EL (cell line): ENCODE data around the gene LDLRAD3.

Experiments used
- DNase-seq: peaks from one replicate; pipeline ENCODE4 v3.0.0-alpha.2; 2016

LDLRAD3 gene

DNA sequence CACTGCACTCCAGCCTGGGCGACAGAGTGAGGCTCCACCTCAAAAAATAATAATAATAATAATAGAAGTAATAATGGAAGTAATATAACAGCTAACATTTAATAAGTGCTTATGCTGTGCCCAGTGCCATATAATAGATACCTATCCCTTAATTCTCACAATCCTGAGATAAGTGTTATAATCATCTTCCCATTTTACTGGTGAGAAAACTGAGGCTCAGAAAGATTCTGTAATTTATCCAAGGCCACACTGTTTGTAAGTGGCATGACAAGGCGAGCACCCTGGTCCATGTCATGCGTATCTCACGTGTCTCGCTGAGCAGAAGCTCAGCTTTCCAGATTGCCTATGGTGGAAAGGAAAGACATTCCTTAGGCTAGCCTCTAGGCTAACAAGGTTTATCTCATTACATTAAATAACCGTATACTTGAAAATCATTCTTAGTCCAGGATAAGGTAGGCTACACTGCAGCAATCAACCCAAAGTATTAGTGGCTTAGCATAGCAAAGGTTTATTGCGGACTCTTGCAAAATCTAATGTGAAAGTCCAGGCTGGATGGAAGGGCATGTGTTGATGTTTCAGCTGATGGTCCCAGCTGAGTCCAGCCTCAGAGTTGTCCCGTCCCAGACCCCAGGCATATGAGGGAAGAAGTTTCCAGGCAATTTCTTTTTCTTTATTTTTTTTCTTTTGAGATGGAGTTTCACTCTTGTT, 15.0 kb upstream of the LDLRAD3 start:
- DNase-seq, result no peak

DNA sequence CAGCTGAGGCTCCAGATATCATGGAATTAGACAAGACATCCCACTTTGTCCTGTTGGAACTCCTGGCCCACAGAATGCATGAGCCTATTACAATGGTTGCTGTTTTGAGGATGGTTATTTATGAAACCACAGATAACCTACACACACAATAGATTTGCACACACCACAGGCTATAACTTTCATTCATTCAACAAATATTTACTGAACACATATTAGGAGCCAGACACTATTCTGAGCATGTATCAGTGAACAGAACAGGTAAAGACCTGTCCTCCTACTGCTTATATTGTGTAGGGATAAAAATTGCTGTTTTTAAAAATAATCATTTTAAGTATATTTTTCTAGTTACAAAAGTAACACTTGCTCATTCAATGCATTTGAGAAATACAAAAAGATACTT, 13.4 kb upstream of the LDLRAD3 start:
- no peak for DNase-seq

DNA sequence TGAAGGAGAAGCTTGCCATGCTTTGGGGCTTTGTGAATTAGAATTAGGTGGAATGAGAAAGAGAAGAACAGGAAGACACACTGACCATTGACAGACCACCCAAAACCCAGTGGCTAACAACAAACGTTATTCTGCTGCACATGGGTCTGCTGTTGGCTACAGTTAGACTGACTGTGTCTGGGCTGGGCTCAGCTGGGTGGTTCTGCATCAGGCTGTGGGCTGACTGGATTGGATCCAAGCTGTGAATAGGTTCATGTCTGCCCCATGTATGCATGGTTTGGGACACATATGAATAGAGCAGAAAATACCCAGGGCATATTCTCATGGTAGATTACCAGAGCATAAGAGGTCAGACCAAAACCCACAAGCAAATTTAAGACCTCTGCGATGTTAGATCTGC, 11.7 kb upstream of the LDLRAD3 start:
- DNase-seq, result no peak

DNA sequence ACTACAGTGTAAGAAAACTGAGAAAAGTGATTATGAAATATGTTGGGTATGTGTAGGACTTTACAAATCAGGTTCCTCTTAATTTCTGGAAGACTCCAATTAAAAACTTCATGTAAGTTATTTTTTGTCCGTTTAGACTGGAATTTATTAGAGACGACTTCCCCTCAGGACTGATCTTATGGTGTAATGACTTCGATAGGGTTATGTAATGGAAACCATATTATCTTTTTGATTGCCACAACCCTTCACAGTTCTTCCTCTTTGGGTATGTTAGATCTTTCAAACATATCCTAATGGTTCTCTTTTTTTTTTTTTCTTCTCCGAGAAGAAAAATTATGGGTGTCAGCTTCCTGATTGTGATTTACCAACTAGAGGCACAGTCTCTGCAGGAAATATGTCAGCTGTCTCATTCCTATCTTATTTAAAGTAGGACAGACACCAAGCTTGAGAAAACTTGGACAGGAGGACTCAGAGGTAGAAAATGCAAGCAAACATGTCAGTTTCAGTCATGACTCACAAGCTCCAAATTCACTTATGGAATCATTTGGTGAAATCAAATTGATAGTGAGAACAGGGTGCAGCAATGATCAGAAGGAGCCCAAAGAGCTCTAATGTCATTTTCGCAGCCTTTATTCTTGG, 11.1 kb upstream of the LDLRAD3 start:
- DNase-seq, result peak; percentile 45

DNA sequence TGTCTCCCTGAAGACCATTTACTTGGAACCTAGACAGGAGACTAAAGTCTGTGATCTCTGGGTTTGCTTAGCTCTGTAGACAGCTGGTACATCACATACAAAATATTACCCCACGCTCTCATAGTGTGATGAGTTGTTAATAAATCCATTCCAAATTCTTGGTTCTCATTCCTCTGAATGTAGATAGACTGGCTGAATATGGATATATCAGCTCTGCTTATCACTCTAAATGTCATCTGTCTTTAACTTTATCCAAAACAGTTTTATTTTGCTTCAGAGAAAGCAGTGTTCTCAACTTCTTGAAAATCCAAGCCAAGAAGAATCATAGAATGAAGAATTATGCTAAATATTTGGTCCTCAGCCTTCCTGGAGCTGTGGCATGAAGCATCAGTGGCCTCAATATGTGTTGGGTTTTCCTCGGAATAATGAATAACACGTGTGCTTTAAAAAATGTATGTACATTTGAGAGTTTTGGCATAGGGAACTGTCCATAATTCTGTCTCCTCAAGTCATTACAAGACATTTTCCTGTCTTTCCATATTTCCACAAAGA, 10.5 kb upstream of the LDLRAD3 start:
- no peak for DNase-seq

DNA sequence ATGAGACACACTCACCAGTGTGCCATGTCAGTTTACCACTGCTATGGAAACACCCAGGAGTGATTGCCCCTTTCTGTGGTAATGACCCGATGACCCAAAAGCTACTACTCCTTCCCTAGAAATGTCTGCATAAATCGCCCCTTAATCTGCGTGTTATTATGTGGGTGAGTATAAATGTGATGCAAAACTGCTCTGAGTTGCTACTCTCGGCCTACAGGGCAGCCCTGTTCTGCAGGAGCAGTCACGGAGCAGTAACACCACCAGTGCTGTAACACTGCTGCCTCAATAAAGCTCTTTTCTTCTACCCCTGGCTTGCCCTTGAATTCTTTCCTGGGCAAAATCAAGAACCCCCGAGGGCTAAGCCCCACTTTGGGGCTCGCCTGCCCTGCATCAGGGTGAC, 9.6 kb upstream of the LDLRAD3 start:
- DNase-seq, result no peak

DNA sequence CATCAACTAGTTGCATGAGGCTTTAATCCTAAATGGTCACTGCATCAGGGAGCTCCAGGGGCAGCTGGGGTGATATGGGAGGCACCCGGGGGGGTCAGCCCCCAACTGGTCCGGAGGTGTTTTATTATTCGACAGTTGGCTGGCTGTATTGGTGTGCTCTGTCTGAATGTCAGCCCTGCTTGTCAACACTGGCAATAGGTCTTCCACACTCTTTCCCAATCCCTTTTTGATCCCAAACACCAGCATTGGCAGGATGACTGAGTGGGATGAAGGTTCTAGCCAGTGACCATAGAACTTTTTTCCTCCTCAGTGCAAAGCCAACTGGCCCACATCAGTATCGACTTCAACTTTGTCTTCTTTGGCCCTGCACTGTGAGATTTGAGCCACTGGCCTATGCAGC, 8.9 kb upstream of the LDLRAD3 start:
- DNase-seq, result no peak

DNA sequence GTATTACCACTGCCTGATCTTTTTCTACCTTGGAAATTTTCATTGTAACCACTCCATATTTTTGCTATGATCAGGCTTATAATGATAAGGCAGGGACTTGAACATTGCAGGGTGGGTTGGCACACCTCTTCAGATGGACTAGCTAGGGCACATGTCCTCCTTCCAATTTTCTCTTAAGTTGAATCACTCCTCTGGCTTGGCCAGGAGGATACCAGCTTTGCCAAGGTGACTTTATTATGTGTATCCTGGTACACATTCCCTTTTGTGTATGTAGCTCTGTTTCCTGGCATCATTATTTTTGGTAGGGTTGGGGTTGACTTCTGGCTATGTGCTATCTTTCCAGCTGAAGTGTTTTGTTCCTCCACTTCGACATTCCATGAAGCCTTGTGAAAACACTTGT, 8.5 kb upstream of the LDLRAD3 start:
- no peak for DNase-seq

DNA sequence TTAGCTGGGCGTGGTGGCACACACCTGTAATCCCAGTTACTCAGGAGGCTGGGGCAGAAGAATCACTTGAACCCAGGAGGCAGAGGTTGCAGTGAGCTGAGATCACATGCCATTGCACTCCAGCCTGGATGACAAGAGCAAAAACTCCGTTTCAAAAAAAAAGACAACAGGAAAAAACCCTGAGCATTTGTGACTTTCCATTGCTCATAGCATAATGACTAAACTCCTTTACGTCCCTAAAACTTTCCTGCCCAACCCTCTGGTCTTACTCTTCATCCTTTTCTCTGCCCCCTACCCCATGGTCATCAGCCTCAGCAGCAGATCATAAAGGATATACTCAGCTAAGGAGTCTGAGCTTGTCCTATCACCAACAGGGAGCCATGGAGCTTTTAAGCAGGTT, 6.8 kb upstream of the LDLRAD3 start:
- DNase-seq, result no peak

DNA sequence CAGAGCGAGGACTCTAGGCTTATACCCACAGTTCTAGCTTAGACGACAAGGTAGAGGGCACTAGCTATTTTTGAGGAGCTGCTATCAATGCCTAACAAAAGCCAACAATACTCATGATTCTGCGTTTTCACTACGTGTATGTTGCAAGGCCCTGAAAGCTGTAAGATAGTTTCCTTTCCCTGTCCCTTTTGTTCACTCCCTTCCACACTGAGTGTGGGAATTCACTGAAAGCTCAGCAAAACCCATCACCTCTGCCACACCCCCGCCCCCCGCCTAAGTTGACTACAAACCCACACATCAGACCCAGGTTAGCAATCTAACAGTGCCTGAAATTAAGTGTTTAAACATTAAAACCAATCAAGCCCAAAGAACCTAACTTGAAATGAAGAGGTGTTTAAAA, 6.2 kb upstream of the LDLRAD3 start:
- no peak for DNase-seq

DNA sequence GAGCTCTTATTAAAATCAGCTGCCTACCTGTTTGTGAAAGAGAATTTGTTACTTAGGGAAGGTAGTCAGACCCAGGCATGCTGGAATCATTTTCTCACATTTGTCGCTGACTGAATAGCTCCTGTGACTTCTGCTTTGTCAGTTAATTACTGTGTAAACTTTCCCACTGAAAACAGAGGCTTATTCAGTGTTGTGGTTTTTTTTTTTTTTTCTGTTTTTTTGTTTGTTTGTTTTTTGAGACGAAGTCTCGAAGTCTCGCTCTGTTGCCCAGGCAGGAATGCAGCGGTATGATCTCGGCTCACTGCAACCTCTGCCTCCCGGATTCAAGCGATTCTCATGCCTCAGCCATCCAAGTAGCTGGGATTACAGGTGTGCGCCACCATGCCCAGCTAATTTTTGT, 5.6 kb upstream of the LDLRAD3 start:
- no peak for DNase-seq

DNA sequence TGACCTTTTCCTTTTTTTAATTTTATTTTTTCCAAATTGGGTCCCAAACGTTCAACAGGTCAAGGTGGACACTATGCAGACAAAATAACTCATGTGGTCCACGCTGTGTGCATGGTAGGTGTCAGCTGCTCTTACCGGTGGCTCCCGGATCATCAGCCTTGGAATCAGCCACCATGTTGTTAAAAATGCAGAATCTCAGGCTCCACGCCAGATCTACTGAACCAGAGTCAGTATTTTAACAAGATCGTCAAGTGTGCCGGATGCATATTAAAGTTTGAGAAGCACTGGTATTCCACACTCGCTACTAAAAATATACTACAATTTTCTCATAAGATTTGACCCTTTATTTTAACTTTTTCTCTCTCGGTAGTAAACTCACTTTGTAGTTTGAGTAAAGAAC, 553 bp upstream of the LDLRAD3 start:
- DNase-seq, result no peak

DNA sequence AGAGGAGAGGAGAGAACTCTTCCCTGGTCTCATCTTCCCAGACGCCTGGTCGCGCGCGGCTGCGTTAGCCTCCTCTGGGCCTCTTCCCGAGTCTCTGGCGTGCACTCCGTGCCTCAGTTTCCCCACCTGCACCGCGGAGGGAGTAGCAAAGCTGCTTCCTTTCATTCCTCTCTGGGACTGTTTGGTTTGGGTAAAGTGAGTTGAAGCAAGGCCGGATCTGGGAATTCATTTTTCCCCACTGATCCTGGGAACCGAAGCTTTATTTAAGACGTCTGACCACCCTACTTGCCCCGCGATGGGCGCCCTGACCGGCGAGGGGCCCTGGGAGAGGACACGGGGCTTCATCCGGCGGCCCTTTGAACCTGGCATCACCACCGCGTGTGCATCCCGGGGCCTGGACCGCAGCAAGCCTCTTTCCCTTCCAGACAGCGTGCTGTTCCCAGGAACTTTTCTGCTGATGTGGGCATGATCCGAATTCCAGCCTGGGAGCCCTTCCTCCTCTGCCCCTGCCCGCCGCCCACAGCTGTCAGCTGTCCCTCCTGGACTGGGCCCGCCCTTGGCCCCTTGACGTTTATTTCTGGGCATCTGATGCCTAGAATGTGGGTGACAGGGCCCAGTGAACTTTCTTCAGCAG, 758 bp downstream of the LDLRAD3 start:
- DNase-seq, result peak; percentile 30

DNA sequence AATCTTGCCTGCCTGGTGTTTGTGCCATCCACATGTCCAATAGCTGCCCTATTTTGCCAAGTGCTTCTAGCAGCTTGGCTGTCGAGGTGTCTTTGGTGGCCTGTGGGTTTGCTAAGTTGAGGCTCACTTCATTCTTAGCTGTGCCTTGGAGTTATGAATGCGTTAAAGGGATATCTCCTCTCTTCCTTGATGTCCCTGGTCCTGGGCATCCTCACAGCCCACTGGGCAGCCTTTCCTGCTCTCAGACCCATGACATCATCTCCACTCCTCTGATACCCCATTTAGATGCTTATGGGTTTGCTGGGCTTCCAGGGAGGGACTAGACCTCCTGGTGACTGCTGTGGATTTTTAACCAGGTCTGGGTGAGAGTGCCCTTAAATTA, 1.3 kb downstream of the LDLRAD3 start:
- no peak for DNase-seq

DNA sequence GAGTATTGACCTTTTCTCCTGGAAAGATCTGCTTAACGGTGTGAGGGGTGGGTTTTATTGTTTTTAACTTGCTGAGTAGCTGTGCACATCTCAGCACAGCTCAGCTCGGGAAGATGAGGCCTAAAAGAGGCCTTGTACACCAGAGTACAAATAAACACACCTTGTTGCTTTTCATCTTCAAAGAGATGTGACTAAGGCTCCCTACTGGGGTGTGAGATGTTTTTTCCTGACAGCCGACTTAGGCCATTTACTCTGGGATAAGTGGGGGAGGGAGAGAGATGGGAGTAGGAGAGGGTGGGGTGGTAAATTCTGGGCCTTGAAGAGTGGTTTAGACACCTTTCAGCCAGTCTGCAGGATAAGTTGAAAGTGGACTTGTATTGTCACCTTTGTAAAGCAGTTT, 2.9 kb downstream of the LDLRAD3 start:
- no peak for DNase-seq

DNA sequence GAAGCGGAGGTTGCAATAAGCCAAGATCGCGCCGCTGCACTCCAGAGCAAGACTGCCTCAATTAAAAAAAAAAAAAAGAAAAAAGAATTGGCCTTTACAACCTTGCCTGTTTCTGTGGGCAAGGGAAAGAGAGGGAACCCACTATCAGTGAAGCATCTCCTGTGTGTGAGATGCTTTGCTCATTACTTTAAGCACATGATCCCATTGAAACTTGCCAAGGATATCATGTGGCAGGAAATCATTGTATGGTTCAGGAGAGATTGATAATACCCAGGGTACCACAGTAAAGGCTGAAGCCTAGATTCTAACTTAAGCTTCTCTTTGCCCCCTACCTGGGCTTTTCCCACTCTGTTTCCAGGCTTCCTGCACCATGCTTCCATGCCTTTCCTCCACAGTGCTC, 3.6 kb downstream of the LDLRAD3 start:
- DNase-seq, result no peak

DNA sequence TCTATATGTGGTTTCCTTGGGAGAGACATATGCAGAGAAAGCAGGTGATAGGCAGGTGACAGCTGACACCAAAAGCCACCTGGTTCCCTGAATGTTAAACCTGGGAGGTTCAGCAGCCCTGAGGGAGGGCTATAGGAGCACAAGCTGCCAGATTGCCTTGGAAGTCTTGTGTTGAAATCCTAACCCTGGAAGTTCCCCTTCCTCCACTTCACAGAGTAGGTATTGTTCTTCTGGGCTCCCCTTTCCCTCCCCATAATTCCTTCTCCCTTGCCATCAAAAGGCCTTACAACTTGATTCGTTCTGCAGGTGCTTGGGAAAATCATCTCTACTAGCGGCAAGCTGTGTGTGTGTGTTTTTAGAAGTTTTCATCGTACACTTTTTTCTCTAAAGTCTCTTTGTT, 5.4 kb downstream of the LDLRAD3 start:
- no peak for DNase-seq

DNA sequence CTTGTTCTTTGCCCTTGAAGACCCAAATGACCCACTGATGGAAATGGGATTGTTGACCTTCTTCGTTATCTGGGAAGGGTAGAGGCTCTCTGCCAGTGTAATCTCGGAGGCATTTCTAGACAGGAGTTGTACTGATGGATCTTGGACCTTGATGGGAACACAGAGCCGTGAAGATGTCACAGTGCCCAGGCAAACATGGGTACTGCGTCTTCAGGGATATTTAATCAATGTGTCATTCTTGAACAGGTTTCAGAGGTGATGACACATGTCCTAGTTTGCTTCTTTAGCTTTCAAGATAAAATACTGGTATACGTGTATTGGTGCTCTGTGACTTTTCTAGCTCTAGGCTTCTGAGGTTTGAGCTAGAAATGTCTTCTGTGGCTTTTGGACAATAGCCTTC, 6.2 kb downstream of the LDLRAD3 start:
- no peak for DNase-seq

DNA sequence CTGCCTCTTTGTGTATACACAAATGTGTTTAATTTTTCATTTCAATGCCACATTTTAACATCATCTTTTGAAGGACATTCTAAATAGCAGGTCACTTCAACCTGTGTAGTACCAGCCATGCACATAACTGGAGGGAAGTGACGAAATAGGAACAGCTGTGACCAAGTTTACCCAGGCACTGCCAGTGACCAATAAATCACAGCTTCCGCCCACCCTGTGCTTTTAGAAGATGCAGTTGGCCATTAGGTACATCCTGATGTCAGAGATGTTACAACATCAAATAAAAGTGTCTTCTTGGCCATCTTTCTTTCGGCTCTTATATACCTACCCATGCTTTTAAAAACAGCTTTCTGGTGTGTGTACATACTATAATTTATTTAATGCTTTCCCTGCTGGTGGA, 7.8 kb downstream of the LDLRAD3 start:
- no peak for DNase-seq

DNA sequence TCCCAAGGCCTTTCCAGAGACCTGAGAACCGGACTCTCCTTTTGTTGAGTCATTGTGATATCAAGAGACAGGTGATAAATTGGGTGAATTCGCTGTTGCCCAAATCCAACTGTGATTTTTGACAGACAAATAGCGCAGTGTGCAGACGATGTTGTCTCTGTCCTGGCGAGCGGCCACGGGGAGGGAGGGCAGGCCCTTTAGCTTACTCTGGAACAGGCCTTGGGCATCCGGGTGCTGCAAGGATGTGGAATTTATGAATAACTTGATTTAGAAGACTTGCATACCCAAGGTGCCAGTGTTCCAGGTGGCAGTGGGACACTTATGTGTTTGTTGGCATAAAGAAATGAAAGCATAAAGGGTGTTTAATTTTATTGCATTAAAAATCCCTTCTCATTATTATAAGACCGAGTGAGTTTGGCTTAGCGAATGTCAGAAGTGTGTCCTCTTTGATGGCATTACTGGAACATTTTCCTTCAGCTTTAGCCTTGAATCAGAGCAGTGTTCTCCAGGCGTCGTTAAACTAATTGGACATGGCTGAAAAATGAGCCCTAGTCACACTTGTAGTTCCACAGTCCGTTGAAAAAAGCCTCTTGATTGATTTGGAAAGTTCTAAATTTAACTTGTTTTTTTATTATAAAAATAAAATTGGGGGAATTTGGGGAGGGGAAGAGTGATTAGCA, 9.4 kb downstream of the LDLRAD3 start:
- DNase-seq, result no peak

DNA sequence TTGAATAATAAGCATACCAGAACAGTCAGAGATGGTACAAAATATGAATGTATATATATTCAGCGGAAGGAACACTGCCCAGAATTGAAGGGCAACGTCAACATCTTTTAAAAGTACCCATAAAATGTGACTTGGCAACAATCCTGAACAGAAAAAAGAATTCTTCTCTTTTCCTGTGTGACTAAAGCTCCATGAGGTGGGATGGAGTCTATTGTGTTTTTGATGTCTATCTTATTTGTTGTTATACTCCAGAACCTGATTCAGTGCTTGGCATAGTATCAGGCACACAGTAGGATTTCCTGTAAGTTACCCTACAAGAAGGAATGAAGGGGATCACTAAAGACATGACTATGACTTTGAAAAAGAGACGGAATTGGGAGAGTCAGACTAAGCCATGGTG, 10.3 kb downstream of the LDLRAD3 start:
- no peak for DNase-seq

DNA sequence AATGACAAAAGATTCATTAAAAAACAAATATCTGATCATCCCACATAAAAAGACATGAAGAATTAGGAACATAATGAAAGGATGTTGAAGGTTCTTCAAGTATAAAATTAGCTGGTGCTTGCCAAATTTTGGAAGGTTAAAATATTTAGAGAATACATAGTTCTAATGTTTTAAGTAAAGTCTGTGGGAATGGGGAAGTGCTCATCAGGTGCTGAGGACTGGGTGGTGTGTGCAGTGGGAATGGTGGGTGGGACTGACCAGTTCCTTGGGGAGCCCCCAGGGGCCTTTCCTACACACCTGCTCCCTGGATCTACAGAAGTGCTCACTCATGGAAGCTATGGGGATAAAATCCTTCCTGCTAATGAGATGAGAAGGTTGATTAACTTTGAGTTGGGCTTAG, 11.8 kb downstream of the LDLRAD3 start:
- DNase-seq, result no peak

DNA sequence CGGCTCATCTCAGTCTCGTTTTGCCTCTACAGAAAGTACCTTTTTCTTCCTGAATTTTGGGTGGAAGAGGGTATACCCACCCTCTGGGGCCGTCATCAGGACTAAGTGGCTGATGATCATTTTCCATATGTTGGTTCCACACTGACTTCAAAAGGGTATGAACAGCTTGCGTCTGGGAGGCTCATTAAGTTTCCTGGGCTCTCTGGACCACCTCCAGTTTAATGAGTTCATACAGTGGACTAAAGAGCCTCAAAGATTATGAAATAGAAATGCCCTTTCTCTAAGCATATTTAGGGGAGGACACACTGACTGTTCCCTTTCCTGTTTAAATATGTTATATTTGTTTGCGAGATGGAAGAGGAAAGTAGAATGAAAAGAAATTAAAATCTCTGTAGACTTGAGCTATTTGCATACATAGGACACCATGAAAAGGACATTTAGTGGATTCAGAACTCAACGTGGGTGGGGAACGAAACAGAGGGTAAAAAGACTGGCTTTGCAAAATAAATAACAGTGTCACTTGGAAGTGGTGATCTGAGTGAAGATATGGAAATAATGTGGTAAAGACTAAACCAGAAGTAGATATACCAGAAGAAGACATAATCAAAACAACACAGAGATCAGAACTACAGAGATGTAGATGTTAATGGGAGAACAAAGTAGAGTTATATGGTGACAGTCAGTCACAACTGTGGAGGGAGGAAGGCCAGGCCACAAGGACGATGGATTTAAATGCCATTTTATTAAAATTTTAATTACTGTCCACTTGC, 18.7 kb downstream of the LDLRAD3 start:
- DNase-seq, result no peak
